ENCODE results near the gene LACTB.
"Not testable (repeated sequence)": the region's sequence is repeated elsewhere in the genome, so short reads cannot be mapped to it uniquely, and the experiment has no call there.

Gene LACTB

DNA sequence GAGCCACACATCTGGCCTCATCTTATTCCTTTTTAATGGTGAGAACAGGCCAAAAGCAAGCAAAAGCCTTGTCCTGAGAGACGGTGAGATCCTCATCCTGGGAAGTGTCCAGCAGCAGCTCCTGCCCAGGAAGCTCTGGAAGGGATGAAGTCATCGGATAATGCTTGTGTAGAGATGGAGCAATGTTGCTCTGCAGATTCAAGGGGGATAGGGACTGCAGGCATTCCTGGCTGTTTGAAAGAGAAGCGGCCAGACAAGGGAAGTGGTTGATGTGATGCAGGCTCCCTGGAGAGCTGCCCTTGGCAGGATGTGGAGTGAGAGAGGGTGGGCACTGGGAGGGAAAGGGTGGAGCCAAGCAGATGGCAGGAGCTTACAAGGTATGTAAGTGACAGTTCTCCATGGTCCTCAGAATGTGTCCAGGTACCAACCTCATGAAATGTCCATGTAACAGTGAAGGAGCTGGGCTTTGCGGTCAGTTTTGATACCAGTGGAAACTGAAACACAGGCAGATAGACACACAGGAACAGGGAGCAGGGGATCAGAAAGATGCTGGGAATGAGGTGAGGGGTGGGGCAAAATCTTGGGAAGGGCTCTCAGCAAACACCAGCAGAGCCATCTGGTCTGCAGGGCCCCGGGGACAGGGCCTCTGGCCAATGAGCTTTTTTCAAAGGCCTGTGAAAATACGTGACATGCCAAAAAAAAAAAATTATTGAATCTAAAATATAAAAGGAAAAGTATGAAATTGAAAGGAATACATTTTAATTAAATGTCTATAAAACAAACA, 32.2 kb upstream of the LACTB start:
- DNase-seq (ENCODE audit: low spot score) = no peak

DNA sequence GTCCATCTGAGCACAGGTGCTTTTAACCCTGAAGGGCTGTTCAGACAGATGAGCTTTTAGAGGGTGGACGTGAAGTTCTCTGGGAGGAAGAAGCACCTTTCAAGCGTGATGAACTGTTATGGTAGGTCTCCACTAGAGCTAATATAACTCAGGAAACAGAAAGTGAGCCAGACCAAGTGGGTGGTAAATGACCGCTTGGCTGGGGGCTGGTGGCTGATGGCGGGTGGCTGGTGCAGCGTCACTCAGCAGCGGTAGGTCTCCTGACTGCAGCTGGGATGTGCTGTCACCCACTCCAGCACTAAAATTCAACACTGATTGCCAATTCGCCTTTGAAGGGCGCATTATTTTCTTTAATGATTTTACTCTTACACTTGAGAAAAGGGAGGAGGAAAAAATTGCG, 31.2 kb upstream of the LACTB start:
- no peak for DNase-seq (ENCODE audit: low spot score)

DNA sequence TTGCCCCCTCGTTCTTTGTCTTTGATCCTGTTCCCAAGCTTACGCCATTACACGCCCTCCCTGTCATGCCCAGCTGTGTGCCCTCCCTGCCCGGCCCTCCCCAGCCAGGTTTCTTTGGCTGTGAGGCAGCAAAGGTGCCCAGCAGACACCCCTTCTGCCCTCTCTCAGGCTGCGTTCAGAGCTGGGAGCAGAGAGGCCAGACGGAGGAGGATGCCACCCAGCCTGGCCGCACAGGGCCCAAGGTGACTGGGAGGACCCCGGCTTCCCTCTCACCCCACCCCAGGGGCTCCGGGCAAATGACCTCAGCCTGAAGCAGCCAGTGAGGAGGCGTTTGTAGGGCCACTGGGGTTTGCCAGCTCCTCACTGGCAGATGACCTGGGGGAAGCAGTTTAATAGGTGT, 30.8 kb upstream of the LACTB start:
- DNase-seq (ENCODE audit: low spot score) = no peak

DNA sequence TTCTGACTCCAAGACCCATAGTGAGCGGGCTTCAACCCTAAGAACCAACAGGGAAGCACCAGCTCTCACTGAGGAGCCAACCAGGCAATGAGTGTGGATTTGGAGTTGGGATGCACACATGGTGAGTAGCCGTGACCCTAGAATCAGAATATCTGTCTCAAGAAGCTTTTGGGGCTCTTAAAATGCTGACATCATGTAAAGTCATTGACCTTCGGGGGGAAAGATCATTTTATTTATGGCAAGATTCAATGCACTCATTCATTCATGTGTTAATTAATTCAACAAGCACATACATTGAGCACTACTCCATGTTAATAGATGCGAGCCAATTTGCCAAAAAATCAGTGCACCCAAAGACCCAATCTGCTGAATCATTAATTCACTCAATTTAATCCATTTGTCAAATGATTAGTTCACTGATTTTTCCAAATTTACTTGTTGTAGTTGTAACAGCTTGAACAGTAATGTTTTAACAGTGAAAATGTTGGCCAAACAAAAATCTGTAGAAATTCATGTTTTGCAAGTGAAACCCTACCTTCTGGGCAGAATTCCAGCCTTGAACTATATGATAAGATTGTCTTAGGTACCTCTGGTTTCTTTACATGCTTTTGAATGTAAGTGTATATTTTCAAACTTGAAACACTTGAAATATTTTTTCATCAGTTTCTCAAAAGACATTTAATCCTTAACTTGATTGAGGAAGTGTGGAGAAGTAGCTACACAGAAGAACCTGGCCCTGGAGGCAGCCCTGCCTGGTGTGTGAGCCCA, 29.8 kb upstream of the LACTB start:
- DNase-seq (ENCODE audit: low spot score) = no peak

DNA sequence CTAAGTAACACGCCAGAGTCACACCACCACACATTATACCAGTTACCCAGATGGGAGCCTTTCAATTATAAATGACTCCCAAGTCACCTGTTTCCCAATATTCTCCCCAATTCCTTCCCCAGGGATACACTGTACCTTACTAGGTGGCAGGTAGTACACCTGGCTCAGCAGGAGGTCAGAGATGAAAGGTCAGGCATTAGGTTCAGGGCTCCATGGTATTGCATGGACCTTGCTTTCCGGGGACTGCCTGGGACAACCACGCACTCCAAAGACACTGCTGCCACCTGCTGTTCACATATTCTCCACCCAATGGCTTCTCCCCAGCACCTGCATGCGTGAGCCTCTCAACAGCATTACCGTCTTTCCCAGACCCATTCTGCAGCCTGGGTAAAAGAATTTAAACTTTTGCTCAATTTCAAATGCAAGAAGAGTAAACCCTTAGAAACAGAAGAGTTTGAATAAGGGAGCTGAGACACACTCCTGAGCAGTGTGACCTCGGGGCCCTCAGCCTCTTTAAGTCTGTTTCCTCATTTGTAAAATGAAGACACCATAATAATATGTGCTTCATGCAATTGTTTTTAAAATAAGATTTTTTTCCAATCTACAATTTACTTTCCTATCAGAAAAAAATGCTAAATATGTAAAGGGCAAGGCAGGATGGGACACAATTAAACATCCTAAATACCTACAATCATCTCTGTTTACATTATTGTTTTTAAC, 28.0 kb upstream of the LACTB start:
- DNase-seq (ENCODE audit: low spot score) = peak; percentile 60

DNA sequence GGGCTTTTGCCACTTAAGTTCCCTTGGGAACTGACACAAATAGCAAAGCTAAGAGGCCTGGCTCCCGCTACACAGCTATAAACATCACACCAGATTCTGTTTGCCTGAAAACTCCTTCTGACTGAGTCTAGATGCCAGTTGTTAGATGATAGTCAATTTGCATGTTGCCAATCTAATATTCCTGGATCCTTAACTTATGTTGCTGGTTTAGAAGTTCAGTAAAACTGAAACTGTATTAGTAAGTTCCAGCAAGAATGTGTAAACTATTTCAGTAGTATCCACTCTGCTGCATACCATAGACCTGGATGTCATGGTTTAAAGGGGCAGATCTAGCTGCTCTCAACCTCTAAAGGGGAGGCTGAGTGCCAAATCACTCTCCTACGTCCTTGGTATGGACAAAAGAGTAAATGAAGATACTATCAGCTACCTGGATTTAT, 27.1 kb upstream of the LACTB start:
- DNase-seq (ENCODE audit: low spot score) = no peak

DNA sequence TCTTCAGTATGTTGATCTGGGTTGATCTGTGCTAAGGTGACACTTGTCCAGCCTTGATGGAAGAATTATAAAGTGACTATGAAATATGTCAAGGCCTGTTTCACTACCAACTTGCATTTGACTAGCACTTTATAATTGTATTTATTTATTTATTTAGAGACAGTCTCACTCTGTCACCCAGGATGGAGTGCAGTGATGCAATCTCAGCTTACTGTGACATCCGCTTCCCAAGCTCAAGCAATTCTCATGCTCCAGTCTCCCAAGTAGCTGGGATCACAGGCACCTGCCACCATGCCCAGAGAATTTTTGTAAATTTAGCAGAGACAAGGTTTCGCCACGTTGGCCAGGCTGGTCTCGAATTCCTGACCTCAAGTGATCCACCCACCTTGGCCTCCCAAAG, 25.5 kb upstream of the LACTB start:
- no peak for DNase-seq (ENCODE audit: low spot score)

DNA sequence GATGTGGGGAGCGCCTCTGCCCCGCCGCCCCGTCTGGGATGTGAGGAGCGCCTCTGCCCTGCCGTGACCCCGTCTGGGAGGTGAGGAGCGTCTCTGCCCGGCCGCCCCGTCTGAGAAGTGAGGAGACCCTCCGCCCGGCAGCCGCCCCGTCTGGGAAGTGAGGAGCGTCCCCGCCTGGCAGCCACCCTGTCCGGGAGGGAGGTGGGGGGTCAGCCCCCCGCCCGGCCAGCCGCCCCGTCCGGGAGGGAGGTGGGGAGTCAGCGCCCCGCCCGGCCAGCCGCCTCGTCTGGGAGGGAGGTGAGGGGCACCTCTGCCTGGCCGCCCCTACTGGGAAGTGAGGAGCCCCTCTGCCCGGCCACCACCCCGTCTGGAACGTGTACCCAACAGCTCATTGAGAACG, 22.8 kb upstream of the LACTB start:
- DNase-seq (ENCODE audit: low spot score) = not testable (repeated sequence)

DNA sequence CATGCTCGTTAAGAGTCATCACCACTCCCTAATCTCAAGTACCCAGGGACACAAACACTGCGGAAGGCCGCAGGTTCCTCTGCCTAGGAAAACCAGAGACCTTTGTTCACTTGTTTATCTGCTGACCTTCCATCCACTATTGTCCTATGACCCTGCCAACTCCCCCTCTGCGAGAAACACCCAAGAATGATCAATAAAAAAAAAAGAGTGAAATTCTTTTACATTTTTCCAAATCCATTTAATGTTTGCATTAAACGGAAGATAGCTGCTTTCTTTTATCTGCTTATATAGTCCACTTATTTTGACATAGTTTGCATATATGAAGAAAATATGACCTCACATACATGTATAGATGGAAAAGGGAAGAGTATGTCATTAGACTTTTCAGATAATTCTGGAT, 22.1 kb upstream of the LACTB start:
- DNase-seq (ENCODE audit: low spot score) = not testable (repeated sequence)

DNA sequence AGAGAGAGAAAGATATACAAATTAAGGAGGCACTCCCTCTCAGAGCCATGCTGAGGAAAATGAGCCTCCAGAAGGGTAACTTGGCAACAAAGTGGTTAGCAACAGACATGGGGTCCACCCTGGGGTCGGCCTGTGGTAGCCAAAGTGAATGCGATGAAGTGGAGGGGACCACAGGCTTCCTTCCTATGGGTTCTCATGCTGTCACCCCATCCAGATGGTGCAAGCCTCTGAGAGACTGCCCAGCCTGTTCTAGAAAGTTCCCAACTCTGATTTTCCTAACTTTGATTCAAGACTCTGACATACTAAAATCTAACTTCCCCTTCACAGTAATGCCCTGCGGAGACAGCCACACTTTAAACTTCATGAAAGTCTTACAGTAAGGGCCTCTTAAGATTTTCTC, 18.2 kb upstream of the LACTB start:
- no peak for DNase-seq (ENCODE audit: low spot score)

DNA sequence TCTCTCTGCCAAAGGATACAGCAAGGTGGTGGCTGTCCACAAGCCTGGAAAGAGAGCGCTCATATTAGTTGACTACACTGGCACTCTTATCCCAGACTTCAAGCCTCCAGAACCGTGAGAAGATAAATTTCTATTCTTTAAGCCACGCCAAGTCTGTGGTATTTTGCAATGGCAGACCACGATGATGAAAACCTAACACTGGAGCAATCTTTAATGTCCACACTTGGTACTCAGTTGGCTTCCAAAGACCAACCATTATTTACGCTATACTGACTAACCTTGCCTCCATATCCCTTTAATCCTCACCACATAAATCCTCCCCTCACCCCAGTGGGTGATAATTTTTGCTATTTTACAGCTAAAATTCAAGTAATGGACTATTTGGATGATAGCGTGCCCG, 16.9 kb upstream of the LACTB start:
- DNase-seq (ENCODE audit: low spot score) = no peak

DNA sequence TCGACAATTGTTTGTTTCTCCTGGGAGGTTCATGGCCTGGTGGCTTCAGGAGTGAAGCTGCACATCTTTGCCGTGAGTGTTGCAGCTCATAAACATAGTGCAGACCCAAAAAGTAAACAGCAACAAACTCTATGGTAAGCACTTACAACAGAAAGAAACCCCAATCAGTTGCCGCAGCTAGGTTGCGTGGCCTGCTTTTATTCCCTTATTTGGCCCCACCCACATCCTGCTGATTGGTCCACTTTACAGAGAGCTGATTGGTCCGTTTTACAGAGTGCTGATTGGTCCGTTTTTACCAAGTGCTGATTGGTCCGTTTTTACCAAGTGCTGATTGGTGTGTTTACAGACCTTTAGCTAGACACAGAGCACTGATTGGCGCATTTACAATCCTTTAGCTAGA, 16.3 kb upstream of the LACTB start:
- DNase-seq (ENCODE audit: low spot score) = not testable (repeated sequence)

DNA sequence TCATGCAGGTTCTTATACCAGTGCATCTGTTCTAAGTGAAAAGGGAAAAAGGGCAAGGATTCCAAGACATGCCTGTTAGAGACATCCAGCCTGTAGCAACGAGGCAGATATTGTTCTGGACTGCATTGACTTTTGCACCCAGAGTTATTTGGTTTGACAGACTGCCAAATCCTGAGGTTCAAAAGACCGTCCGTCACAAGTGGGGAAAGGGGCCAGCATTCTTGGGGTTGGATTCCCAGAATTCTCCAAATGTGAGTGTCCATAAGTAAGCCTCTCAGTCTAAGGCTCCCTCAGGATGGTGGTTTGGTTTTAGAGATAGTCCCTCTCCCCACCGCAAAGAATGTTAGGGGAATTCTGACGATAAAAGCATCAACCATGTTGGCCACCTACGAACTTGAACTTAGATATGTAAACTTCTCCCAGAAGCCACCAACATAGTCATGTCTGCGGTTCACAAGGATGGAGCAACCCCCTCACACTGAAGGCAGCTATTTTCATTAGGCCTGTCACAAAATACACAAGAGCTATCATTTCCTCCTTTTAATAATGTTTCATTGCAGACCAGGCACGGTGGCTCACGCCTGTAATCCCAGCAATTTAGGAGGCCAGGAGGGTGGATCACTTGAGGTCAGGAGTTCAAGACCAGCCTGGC, 13.6 kb upstream of the LACTB start:
- no peak for DNase-seq (ENCODE audit: low spot score)

DNA sequence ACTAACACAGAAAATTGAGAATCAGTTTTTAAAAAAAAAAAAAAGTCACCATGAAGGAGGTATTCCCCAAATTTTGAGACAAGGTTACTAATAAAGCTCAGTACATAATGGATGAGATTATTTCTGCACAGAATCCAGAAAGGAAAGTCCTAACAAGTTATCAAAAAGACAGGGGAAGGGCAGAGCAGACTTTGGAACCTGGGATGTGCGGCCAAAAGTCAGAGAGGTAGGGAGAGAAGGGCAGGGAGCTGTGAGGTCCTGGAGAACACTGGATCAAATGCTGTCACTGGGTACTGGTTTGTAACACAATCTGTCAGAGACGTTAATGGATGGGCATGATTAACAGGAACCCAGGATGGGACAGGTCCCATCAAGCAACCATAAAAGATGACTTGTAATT, 12.2 kb upstream of the LACTB start:
- no peak for DNase-seq (ENCODE audit: low spot score)

DNA sequence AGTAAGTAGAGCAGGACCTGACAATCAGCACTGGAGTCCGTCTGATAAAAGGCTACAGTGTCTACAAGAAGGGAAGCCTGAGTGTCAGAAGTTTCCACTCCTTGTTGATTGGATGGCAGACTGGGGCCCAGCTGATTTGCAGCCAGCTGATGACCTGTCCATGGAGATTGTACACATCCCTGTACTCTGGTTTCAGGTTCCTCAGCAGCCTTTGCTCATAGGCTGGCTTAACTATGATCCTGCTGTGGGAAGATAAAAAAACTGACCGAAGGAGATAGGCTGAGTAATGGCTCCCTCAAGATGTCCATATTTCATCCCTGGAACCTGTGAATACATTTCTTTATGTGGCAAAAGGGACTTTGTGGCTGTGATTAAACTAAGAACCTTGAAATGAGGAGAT, 11.7 kb upstream of the LACTB start:
- no peak for DNase-seq (ENCODE audit: low spot score)

DNA sequence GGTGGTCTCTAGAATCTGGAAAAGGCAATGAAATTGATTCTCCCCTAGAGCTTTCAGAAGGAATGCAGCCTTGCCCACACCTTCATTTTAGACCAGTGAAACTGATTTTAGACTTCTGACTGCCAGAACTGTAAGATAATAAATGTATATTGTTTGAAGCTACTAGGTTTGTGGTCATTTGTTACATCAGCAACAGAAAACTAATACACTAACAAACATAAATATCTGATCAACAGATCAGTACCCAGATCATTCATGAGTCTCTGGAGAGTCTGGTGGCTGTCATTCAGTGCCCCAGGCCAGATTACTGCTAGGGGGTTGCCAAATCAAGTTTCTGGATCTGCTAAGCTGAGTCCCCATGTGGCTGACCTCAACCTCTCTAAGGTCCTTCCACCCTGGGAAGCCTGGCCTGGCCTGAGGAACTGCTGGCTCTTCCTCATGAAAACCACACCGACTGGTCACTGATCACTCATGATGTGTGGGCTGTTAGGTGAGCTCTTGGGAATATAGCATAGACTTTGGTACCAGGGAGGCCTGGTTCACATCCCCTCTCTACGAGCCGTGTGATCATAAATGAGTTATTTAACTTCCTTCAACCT, 11.1 kb upstream of the LACTB start:
- no peak for DNase-seq (ENCODE audit: low spot score)

DNA sequence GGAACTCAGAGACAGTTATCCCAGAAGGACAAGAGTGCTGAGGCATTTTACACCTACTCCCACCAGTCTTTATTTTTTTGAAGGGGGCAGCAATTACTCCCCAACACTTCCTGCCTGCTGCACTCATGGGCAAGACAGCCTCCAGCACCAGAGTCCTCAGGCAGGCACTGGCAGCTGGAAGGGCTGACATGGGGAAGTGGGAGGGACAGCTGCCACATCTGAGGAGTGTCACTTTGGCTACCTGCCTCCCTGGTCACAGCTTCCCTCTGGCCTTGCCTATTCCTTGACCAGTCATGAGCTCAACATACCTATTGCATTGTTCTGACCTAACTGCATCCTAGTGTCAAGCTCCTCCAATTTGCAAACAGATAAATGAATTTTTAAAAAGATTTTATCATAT, 10.2 kb upstream of the LACTB start:
- DNase-seq (ENCODE audit: low spot score) = no peak

DNA sequence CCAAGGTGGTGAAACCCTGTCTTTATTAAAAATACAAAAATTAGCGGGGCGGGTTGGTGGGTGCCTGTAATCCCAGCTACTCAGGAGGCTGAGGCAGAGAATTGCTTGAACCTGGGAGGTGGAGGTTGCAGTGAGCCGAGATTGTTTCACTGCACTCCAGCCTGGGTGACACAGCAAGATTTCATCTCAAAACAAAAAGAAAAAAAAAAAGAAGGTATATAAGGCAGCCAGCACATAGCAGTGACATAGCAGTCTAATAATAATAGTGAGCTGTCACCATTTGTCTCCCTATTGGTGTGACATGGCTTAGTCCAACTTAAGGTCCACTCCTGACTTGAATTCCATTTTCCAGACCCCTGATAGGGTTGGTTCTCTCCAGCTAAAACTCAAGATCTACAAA, 8.8 kb upstream of the LACTB start:
- DNase-seq (ENCODE audit: low spot score) = no peak

DNA sequence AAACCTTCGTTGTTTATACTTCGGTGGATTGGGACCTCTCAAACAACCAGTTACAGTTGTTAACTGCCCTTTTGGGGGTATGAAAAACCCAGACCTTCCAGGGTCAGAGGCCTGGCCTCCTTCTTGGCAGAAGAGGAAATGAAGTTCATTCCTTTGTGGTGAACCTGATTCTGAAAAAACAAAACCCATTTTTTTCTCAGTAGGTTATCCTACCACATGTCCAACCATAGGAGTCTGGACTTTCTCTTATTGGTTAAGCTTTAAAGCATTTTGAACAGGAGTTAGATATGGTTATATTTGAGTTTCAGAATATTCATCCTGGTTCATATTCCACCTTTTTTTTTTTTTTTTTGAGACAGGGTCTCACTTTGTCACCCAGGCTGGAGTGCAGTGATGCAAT, 7.2 kb upstream of the LACTB start:
- DNase-seq (ENCODE audit: low spot score) = no peak

DNA sequence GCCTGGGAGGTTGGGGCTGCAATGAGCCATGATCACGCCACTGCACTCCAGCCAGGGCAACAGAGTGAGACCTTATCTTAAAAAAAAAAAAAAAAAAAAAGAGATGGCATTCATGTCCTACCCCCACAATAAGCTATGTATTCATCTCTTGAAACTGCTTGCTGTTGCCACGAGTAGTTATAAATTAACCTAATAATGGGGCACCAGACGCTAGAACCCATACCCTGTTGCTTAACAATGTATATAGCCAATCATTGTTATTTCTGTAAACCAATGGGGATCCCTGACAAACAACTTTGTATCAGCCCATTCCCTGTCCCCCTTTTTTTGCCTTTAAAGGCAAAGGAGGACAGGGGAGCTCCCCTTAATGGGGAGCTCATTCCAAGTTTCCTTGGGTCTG, 2.8 kb upstream of the LACTB start:
- no peak for DNase-seq (ENCODE audit: low spot score)

DNA sequence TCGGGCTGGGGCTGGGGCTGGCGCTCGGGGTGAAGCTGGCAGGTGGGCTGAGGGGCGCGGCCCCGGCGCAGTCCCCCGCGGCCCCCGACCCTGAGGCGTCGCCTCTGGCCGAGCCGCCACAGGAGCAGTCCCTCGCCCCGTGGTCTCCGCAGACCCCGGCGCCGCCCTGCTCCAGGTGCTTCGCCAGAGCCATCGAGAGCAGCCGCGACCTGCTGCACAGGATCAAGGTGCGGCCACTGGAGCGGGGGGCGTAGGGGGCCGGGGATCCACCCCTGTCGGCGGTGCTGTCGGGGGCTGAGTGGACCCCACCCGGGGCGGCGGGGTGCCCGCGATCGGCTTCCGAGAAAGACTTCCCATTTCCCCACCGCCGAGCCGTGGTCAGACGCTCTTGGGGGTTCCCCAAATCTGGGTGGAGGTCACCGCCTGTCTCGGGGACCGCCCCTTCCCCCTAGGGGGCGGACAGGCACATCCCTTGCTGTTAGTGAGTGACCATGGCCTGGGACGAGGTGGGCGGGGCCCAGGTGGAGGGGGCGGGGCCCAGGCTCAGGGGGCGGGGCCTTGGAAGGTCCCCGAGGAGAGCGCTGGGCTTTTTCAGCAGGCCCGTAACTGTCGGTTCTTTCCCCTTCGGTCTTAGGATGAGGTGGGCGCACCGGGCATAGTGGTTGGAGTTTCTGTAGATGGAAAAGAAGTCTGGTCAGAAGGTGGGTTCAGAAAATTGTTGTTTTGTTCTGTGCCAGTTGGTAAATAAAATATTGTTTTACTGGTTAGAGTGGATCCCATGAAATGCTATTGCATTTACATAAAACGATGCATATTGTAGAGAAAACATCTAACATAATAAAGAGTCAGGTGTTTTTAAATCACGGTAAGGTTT, 578 bp downstream of the LACTB start:
- peak; percentile 84 for DNase-seq (ENCODE audit: low spot score)

Measured in germinal center (tissue), 1 donor.